DMS 273 (cell line): ENCODE data around the gene COL27A1.

ENCODE experiments used
- DNase-seq: peaks from one replicate; lab custom pipeline; 2025; ENCODE audit not compliant: unreplicated experiment; lab: John Stamatoyannopoulos, UW

COL27A1 gene

DNA sequence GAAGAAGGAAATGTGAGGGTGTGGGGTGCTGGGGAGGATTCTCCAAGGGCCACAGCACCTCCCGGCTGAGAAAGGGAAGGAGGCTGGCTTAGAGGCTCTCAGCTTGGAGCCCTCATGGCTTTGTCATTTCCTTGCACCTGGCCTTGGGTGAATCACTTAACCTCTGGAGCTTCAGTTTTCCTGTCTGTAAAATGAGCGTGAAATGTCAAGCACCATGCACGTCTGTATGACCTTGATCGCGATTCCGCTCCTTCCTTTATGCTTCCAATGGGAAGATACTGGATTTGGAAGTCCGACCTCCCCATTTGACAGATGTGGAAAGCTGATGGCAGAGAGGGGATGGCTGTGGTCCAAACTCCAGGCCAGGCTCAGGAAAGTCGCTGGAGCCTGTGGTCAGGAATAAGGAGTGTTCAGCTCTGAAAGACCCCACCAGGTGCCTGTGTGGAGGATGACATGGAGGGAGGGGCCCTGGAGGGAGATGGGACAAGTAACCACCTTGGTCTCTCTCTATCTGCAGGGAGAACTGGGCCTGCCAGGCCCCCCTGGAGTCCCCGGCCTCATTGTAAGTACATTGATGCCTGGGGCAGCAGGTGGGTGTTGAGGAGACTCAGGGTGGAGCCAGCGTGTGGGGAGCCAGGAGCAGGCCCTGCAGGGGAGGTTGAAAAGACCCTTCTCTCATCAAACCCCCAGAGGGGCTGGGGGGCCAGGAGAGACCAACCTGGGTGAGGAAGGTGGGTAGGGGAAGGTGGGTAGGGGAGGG is 66.5 kb downstream of the COL27A1 start:
- DNase-seq, result no peak

DNA sequence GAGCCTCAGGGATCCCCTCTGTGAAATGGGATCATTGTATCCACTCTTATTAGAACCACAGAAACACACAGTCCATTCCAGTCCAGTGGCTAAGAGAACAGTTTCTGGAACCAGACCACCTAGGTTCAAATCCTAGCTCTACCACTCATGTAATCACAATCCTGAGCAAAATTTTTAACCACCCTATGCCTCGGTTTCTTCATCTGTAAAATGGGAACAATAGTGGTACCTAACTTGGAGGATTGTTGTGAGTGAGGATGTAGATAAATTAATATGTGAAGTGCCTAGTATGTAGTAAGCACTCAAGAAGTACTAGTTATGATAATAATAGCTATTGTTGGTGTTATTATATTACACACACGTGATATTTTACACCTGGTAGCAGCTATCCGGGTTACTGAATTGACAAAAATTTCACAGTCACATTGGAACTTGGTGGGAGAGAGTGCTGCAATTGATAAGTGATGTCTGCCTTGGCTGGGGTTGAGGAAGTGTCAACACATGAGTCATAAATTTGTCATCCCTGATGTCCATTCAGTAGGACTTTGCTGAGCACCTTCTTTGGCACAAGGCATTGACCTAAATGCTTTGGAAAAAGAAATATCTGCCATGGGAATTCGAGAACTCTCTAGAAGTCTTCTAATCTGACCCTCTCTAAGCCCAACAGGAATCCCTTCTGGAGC is 68.4 kb downstream of the COL27A1 start:
- no peak for DNase-seq

DNA sequence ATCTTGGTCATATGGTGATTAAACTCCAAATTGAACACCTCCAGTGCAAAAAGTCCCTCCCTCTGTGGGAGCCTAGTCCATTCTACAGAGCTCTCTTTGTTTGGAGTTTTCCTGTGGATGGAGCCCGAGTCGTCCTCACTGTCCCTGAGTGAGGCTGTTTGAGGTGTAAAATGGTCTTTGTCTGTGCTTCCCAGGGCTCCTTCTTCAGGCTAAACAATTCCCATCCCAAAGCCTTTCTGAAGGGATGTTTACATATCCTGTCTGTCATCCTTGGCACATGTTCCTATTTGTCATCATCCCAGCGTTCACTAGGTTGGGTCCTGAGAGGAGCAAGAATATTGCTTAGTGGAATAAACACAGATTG is 68.9 kb downstream of the COL27A1 start:
- DNase-seq, result no peak

DNA sequence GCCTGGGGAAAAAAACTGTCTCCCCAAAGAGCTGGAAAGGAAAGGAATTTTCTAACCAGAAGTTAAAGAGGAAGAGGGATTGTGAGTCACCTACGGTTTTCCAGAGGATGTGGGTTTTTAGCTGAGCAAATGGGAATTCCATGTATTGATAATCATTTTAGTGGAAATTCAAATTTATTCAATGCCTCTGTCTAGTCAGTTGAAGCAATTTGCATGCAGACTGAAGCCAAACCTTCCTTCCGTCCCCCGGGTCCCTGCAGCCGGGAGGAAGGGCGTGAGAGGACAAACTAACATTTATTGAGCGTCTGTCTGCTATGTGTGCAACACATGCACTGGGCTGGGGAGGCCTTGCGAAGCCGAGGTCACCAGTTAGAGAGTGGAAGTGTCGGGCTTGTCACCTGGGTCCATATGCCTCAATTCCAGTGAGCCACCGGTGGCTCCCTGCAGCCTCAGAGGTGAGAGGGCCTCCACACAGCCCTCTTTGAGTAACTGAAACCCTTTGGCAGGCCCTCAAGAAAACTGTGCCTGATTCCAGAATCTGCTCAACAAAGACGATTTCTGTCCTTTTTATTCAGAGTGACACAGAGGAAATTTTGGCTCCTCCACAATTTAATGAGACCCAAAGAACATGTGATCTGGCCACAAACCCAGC is 70.3 kb downstream of the COL27A1 start:
- DNase-seq, result no peak

DNA sequence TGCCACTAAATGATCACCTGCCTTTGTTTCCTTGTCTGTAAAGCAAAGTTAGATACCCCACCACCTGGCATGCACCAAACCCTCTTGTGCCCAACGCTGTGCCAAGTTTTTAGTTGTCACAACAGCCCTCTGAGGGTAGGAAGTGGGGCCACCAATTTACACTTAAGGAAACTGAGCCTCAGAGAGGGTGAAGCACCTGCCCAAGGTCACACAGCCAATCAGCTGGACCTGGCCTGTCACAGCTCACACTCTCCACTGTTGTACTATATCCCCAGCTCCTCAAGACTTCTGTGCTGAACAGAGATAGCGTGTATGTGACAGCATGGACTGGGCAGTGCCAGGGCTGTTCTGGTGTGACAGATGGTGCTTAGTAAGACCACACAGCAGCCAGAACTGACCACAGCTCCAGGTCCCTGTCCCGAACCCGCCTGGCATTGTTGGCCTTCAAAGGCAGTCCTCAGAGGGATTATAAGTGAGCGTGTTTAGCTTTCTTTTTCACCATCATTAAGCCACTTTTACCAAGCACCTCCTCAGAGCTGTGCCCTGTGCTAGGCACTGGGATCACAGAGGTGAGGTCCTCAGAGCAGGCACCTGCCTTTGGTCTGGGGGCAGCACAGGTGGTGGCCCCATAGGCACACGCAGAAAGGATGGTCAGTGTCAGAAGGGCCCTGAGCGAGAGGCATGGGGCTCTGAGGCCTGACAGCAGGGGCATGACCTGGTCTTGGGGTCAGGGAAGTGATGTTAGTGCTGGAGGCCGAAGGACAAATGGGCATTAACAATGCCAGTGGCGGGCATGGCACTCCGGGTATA is 71.1 kb downstream of the COL27A1 start:
- DNase-seq, result no peak

DNA sequence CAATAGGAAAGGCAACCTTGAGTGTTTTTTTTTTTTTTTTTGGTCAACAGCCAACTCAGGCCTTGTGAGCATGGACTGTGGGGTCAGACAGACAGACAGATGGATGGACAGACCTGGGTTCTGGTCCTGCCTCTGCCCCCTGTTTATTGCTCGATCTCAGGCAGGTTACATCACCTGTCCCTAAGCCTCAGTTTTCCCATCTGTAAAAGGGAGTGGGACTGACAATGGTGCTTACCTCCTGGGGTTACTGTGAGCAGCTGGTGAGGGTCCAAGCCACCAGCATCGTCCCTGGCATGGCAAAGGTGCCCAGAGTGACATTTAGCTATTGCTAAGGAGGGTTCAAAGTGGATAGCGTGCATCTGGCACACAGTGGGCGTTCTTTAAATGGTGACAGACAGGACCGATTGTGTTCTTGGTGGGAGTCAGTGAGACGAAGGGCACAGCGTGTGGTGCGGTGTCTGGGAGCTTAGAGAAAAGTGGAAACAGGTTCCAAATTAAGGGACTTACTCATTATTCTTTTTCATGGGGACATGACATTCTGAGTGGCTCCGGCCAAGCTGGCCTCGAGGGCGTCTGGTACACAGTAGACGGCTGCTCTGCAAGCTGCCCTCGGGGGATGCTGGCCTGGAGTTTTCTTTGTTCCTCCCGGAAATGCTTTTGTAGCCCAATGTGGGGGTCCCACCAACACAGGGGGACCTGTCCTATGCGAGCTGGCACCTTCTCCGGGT is 72.1 kb downstream of the COL27A1 start:
- DNase-seq, result no peak

DNA sequence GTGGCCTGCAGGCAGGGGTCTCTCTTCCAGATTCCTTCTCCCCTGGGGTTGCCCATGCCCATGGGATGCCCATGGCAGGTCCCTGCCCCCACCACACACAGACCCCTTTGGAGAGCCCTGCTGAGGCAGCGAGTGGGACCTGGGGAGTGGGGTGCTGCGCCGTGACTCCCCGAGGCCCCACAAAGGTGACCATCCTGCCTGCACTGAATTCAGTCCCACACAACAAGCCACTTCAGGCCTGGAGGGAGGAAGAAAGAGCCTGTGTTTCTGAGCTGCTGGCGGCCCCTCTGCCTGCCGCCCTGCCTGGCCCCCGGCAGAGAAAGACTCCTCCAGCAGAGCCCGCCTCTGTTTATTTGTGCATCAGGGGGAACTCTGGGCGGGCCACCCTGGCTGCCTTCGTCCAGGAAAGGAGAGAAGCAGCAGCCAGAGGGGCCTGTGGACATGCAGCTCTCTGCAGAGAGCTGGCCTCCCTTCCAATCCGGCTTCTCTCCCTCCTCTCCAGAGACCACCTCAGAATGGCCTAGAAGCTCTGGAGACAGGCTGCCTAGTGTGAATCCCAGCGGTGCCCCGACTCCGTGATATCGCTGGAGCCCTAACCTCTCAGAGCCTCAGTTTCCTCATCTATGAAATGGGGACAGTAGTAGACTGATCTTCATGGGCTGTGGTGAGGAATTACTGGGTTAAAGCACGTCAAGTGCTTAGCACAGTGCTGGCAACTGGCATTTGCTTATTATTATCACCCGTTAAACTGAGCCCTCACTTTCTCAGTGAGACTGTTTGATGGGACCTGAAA is 72.9 kb downstream of the COL27A1 start:
- DNase-seq, result no peak

DNA sequence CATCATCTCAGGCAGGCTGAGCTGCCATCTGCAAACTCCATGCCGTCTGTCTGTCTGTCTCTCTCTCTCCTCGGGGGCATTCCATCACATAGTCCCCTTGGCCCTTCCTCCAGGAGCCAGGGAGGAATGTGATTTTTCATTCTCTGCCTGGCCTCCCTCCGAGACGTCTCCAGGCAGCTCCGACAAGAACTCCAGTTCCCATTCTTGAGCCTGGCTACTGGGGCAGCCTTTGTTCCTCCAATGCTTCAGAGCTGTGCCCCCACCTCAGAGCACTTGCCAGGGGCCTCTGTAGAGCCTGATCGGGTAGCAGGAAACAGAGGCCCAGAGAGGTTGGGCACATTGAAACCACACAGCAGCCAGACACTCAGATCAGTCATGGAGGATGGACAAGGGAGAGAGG is 74.0 kb downstream of the COL27A1 start:
- DNase-seq, result no peak

DNA sequence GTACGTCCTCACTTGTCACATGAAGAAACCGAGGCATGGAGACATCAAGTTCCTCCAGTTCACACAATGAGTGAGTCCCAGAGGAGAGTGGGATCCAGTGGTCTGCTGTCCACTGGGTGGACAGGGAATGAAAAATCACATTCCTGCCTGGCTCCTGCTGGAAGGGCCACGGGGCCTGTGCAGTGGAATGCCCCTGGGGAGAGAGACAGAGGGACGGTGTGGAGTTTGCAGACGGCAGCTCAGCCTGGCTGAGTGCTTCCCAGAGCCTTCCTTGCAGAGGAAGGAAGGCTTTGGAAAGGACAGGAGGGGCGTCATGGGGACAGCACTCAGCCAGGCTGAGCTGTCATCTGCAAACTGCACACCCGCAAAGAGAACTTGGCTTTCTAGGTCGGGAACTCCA is 74.7 kb downstream of the COL27A1 start:
- DNase-seq, result no peak

DNA sequence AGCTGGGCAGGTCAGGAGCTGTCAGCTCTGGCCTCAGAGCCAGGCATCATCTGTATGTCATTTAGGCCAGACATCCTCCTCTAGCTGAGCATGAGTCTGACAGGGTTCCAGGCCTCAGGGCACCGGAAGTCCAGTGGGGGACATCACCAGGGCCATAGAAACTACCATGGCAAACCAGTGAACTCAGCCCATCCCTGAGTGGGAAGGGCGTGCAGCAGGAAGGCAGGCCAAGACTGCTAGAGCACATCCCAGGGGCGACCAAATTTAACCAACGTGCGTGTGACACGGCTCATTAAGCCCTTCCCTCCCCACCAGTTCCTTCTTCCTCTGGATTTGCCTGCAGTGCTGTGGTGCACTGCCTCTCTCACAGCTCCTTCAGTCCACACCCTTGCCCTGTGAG is 75.9 kb downstream of the COL27A1 start:
- DNase-seq, result no peak

DNA sequence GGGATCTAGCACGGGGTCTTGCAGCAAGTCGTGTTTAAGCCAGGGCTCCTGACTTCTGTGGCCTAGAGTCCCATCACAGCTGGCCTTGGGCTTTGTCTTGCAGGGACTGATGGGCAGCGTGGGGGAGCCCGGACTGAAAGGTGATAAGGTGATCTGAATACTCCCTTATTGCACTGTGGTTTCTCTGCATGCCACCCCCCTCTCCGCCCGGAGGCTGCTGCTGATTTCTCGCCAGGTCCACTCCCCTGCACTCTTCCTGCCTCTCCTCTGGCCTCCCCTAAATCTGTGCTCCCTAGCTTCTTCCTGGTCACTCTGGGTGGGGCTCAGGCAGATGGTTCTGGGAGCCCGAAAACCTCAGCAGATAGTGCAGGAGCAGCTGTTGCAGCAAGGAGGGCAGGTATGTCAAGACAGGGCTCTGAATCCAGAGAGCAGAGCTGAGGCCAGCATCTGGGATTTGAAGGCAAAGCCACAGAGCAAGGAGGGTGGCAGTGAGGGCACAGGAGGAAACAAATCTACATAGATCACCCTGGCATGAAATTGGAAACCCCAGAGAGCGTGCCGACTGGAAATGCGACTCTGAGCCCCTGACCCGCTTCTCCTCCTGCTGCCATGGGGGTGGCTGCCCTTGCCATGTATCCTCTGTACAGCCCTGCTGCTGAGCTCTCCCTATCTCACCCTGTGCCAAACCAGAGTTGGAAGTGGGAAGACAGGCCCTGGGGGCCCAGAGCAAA is 76.5 kb downstream of the COL27A1 start:
- no peak for DNase-seq

DNA sequence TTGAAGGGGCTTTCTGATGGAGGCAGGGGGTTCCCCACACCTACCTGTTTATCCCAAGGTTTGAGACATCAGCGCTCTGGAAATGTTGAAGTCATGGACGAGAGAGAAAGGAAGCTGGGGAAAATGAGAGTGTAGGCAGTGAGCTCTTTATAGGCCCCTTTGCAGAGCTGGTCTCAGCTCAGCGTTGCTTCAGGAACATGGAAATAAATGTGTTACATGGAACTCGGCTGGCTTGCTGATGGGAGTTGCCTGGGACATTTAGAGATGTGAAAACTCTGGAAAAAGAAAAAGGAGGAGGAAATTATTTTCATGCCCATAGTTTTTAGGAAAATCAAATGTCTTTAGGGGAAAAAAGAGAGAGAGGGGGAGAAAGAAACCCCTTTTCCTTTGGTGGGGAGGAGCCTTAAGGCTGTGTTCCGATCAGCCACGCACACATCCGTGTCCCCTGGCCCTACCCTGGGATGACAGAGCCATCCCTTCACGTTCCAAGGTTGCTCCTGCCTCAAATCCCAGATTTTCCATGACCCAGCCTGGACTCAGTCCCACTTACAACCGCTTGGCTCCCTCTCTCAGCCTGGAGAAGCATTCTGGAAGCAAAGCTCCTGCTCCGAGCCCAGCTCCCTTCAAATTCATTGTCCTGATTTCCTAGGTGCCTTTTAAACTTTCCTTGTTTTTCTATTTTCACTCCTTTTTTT is 78.3 kb downstream of the COL27A1 start:
- no peak for DNase-seq

DNA sequence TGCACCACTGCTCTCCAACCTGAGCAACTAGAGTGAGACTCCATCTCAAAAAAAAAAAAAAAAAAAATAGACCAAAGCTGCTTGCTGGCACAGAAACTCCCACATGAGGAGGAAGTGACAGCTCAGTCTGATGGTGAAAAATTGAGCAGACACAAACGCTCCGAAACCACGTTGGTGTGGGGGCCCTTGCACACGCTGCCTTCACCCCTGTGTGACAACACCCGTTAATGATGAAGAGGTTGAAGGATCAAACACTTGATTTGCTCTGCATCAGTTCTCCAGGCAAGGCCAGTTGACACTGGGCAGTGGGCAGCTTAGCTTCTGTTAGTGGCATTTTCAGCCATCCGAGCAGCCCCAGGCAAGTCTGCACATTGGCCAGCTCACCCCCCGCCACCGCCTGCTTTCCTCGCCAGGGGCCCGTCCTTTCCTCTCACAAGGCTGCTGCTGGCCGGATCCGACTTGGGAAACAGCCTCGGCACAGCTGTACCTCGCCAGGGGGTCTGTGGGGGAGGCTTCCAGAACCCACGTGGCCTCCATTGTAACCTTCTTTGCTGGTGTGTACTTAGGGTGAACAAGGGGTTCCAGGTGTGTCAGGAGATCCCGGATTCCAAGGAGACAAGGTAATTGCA is 79.8 kb downstream of the COL27A1 start:
- peak; percentile 35 for DNase-seq

DNA sequence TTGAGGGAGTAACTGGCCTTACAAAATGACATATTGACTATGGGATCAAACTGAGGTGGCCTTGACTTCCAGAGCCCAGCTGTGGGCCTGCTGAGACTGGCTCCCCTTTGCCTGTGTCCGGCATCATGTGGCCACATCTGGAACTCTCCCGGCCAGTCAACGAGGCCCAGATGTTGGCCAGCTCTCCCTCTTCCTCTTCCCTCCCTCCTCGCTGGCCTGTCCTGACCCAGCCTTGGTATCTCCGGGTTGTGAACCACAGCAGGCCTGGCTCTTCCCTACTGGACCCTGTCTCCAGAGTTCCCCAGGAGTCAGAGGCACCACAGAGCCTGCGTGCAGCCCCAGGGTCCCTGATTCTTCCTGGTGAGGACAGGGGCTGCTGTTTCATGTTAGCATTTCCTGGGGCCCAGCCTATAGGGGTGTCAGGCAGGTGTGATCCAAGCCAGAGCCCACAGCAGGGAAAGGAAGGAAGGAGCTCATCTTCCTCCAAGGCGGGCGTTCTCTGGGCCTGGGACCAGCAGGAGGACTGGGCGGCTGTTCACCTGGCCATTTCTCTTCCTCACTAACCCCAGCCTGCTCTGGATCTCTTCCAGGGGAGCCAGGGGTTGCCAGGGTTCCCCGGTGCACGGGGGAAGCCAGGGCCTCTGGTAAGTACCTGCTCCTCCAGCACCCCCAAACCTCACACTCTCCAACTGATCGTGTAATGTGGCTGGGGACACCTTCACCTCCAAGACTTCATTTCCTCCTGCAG is 81.2 kb downstream of the COL27A1 start:
- no peak for DNase-seq

DNA sequence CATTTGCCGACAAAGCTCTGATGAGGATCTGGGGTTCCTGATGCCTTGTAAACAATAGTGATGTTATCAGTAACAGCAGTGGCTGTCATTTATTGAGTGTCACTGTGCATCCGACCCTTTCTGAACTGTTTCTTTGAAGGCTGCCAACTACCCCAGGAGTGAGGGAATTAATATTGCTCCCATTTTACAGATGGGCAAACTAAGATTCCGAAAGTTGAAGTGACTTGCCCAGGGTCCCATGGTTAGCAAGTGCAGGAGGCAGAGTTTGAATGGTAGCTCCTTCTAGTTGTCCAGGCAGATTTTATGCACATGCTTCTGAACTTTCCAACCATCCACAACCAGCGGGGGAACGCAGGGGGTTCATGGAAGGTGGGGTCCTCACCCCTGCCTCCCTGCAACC is 81.9 kb downstream of the COL27A1 start:
- no peak for DNase-seq

DNA sequence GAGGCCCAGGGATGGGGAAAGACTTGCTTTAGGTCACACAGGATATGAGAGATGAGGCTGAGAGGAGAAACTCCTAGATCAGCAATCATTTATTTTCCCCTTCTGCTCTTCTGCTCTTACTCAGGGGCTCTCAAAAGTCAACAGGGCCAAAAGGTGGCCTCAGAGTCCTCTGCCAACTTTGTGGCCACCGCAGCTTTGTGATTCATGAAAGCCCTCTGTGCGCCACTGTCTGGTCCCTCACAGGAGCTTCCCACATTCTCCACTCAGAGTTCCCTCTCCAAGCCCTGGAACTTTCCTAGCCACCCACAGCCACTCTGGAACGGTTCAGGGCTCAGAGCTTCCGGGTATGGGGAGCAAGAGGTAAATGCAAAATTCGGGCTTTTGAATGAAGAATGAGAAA is 82.4 kb downstream of the COL27A1 start:
- DNase-seq, result no peak

DNA sequence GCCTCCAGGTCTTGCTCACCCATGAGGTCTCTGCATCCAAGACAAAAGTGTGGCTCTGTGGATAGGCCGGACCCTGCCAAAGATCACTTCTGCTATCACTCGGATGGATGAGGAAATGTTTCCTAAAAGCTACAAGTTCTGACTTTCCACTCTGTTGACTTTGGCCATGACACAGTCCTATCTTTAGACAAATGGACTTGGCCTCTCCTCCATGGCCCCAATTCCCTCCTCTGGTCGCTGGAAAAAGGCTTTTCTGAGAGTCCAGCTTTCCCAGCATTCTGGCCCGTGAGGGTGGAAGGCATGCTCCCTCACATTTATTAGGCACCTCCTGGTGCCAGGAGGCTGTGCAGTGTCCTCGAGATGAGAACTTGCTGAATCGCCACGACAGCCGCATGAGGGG is 83.1 kb downstream of the COL27A1 start:
- no peak for DNase-seq
